C4-2B (cell line): Measurements from ENCODE around the gene SRP9.

Experiments
- H3K27ac ChIP-seq: fragments of 450-650 bp; 2 replicates; pipeline ENCODE4 v1.5.1; 2017
- CTCF ChIP-seq: fragments of 450-650 bp; conservative IDR thresholded peaks from 2 replicates; pipeline ENCODE4 v1.5.1; 2017; ENCODE audit warnings: mild to moderate bottlenecking
- ZFX ChIP-seq: fragments of 450-650 bp; IDR thresholded peaks from 2 replicates; pipeline ENCODE4 v1.6.1; 2017

Gene SRP9

GRCh38 chr1:225748529-225748928 is 29.1 kb upstream of the SRP9 start:
- TF ChIP-seq CTCF (no peak), ZFX (no peak)
- H3K27ac ChIP-seq, result no peak overlapping the region

DNA sequence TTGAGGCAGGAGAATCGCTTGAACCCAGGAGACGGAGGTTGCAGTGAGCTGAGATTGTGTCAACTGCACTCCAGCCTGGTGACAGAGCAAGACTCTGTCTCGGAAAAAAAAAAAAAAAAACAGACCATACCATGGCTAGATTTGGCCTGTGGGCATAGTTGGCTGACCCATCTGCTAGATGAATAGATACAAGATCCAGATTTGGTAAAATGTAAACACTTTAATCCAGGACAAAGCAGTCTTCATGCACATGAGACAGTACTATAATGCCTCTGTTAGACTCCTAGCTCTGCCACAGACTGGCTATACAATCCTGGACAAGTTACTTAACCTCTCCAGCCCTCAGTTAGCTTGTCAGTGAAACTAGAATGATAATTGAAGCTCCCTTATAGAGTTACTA is 27.9 kb upstream of the SRP9 start:
- TF ChIP-seq ZFX, result no peak
- no peak for TF ChIP-seq CTCF
- H3K27ac ChIP-seq, result no peak overlapping the region

DNA sequence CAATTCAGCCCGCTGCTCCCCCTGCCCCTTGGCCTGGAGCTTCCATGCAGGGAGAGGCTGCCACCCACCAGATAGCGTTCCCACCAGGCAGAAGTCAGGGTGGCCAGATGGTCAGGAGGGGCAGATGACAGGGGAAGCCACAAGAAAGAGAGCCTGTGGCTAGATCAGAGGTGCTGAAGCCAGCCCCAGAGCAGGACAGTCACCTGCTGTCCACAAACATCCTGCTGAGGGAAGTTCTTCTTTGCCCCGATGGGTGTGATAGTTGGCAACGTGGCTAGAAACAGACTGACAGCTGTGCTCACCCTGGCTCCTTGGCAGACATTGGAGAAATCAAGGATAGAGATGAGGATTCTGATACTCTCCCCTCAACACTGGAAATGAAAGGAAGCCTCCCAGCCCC is 27.2 kb upstream of the SRP9 start:
- TF ChIP-seq CTCF, result no peak
- TF ChIP-seq ZFX, result no peak
- H3K27ac ChIP-seq, result no peak overlapping the region

DNA sequence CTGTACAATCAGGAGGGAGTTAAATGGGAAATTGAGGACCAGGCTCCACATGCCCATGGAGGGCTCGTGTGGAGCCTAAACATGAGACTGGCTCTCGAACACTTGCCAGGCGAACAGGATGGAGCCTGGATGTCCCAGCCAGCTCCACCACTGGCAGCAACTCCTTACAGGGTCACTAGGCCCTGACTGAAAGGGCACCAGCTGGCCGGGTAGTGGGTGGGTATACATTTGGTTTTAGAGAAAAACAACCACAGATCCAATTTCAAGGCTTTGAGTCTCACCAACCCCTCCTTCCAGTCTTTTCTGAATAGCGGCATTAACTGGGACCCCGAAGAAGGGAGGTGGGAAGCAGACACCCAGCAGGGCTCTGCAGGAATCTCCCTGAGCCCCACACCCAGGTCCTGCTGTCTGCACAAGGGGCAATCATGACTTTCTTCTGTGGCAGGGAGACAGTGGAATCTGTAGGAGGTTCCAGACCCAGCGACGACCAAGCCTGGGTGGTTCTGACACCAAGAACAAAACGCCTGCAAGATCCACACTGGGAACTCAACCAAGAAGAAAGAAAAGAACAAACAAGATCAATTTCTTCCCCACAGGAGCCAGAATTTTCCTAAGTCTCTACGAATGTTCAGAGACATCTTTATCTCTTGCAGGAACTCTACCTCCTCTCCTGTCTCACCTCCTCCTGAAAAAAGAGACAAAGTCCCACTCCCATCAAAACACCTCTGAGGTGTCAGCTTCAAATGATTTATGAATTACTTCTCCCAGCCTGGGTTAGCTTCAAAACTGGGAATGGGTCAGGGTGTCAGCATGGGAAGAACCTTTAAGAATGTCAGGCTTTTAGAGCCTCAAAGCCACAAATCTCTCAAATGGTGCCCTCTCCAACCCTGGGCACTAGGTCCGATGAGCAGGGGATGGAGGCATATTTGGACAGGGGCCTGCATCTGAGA is 26.5 kb upstream of the SRP9 start:
- H3K27ac ChIP-seq, result no peak overlapping the region
- TF ChIP-seq ZFX, result no peak
- TF ChIP-seq CTCF, result no peak

GRCh38 chr1:225752245-225752644 is 25.4 kb upstream of the SRP9 start:
- no peak overlapping the region for H3K27ac ChIP-seq
- TF ChIP-seq CTCF (no peak), ZFX (no peak)

DNA sequence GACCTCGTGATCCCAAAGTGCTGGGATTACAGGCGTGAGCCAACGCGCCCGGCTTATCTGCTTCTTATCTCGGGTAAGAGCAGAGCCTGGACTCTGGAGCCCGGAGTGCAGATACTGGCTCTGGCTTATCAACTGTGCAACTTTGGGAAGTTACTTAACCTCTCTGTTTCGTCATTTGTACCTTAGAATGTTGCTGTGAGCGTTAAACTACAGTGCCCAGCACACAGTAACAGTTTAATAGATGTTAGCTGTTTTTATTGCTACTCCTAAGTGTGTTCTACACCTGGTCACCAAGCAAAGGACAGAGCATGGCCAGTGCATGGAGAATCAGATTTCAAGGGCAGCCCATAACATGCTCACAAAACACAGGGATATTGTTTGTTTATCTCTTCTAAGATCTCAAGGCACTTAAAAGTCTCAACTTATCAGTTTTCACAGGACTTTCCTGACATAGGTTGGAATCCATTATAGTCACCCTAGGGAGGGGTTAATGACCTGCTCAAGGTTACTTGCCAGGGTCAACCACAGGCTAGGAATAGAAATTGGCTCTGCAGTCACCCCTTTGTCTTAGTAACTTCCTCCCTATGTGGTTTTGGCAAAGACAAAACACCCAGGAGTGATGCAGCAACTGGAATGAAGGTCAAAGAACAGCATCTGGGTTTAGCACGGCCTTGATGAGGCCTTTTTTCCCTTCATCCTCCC is 22.5 kb upstream of the SRP9 start:
- H3K27ac ChIP-seq, result no peak overlapping the region
- no peak for TF ChIP-seq CTCF
- no peak for TF ChIP-seq ZFX

GRCh38 chr1:225755671-225756319 is 21.8 kb upstream of the SRP9 start:
- TF ChIP-seq ZFX (no peak), CTCF (no peak)
- H3K27ac ChIP-seq, result no peak overlapping the region
